SK-N-SH treated with all-trans-retinoic acid at 6 μM for 48 hours (cell line): ENCODE results near the gene PEX10.

Experiments used
- CSDC2 ChIP-seq: fragments of 250-450 bp; sonication (Bioruptor Pico); IDR thresholded peaks from 2 replicates; pipeline ENCODE4 v1.5.0; 2020; ENCODE audit warnings: mild to moderate bottlenecking, moderate library complexity
- CSRNP3 ChIP-seq: fragments of 250-450 bp; sonication (Bioruptor Pico); IDR thresholded peaks from 2 replicates; pipeline ENCODE4 v1.5.1; 2021; ENCODE audit warnings: mild to moderate bottlenecking, moderate library complexity
- OSR1 ChIP-seq: fragments of 250-450 bp; sonication (Bioruptor Pico); IDR thresholded peaks from 2 replicates; pipeline ENCODE4 v1.8.0; 2022; ENCODE audit warnings: moderate library complexity, mild to moderate bottlenecking, inconsistent platforms
- ZNF565 ChIP-seq: fragments of 450-650 bp; formaldehyde crosslinking; conservative IDR thresholded peaks from 2 replicates; pipeline ENCODE4 v1.5.0; 2020; ENCODE audit warnings: low read depth, mild to moderate bottlenecking, moderate library complexity

GRCh38 chr1:2375923-2376260 is 36.5 kb downstream of the PEX10 start:
- no peak for TF ChIP-seq CSRNP3 (CRISPR knock-in tag)
- TF ChIP-seq CSDC2 = no peak
- TF ChIP-seq ZNF565 (CRISPR knock-in tag) = no peak
- no peak for TF ChIP-seq OSR1 (CRISPR knock-in tag)
